SK-N-MC (cell line): ENCODE measurements around the gene MAPK6.

Experiments used
- EZH2 ChIP-seq: fragments of 200-600 bp; sonication (generic); IDR thresholded peaks from one replicate; pipeline ENCODE4 v1.6.1; 2017; ENCODE audit warnings: antibody characterized with exemption
- POLR2AphosphoS5 ChIP-seq: IDR thresholded peaks from 2 replicates; pipeline ENCODE4 v1.6.1; 2012; ENCODE audit warnings: mild to moderate bottlenecking, low read depth, low read length, borderline replicate concordance

- TF ChIP-seq POLR2AphosphoS5 (no peak), EZH2 (no peak)
Measured at GRCh38 chr15:52113235-52113634, 94.2 kb downstream of the MAPK6 start.
